ENCODE measurements around the gene TMEM255B.

Gene TMEM255B

DNA sequence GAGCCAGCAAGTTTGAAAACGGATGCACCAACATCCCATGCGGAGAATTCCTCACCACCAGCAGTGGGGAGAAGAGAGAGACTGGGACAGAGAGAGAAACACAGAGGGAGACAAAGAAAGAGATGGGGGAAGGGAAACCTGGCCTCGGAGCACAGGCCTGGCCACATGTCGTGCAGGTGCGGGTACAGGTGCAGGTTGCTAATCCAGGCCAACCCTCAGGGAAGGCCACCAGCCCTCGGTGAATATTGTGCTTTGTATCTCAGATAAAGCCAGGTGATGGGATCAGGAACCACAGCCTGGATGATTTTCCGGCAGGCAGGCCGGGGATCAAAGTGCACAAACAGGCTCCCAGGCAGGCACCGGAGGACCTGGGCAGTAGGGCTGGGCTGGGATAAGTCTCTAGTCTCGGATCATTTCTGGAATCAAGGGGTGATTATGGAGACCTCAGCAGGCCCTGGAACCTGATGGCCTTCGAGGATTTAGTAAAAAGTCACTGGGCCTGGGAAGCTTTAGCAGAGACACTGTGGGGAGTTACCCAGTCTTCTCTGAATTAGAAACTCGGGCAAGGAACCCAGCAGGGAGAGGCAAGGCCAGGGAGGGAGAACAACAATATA lies 101.1 kb downstream of the TMEM255B start:
- TF ChIP-seq, protein P1, sequence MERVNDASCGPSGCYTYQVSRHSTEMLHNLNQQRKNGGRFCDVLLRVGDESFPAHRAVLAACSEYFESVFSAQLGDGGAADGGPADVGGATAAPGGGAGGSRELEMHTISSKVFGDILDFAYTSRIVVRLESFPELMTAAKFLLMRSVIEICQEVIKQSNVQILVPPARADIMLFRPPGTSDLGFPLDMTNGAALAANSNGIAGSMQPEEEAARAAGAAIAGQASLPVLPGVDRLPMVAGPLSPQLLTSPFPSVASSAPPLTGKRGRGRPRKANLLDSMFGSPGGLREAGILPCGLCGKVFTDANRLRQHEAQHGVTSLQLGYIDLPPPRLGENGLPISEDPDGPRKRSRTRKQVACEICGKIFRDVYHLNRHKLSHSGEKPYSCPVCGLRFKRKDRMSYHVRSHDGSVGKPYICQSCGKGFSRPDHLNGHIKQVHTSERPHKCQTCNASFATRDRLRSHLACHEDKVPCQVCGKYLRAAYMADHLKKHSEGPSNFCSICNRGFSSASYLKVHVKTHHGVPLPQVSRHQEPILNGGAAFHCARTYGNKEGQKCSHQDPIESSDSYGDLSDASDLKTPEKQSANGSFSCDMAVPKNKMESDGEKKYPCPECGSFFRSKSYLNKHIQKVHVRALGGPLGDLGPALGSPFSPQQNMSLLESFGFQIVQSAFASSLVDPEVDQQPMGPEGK (CRISPR knock-in tag; IDR thresholded peaks at IDR 0.05; ENCODE audit: borderline replicate concordance): no peak
- TF ChIP-seq ZC3H10 (CRISPR knock-in tag; IDR thresholded peaks at IDR 0.05) (no peak), RARB (CRISPR knock-in tag; IDR thresholded peaks at IDR 0.05) (no peak), ZNF8 (CRISPR knock-in tag; IDR thresholded peaks at IDR 0.05) (no peak), ZFP3 (CRISPR knock-in tag; IDR thresholded peaks at IDR 0.05) (no peak), PPARA (CRISPR knock-in tag; IDR thresholded peaks at IDR 0.05; ENCODE audit: borderline replicate concordance) (no peak), OSR1 (CRISPR knock-in tag; IDR thresholded peaks at IDR 0.05) (no peak)
- TF ChIP-seq, protein P2, sequence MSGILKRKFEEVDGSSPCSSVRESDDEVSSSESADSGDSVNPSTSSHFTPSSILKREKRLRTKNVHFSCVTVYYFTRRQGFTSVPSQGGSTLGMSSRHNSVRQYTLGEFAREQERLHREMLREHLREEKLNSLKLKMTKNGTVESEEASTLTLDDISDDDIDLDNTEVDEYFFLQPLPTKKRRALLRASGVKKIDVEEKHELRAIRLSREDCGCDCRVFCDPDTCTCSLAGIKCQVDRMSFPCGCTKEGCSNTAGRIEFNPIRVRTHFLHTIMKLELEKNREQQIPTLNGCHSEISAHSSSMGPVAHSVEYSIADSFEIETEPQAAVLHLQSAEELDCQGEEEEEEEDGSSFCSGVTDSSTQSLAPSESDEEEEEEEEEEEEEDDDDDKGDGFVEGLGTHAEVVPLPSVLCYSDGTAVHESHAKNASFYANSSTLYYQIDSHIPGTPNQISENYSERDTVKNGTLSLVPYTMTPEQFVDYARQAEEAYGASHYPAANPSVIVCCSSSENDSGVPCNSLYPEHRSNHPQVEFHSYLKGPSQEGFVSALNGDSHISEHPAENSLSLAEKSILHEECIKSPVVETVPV (CRISPR knock-in tag; IDR thresholded peaks at IDR 0.05): no peak
- ATAC-seq: no peak

DNA sequence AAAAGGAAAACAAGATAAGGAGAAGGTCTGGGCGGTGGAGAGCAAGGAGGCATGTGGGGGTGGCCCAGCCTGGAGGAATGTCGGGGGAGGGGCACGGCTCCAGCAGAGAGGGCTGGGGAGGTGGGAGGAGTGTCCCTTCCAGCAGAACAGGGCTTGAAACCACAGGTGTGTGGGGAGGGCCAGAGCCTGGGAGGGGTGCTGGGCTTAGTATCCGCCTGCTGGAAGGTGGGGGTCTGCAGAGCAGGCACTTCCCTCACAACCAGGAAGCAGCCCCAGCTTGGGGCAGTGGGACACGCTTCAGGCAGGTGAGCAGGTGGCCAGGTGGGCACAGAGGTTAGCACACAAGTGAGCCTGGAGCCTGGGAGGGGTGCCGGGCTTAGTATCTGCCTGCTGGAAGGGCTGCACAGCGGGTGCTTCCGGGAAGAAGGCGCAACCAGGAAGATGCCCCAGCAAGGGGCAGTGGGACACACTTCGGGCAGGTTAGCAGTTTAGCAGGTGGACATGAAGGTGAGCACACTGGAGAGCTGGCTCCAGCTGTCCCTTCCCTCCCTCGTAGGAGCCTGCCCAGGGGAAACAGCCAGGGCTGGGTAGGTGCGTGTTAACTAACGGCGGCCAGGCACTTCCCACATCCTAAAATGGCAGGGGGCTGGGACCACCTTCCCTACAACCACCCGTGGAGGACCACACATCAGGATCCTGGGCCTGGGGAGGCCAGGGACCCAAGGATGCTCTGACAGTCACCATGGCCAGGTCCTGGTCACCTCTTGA lies 101.8 kb downstream of the TMEM255B start:
- ATAC-seq: no peak
- TF ChIP-seq CREB5 (CRISPR knock-in tag; IDR thresholded peaks at IDR 0.05; ENCODE audit: low read depth) (no peak), TCF4 (CRISPR knock-in tag; IDR thresholded peaks at IDR 0.05; ENCODE audit: borderline replicate concordance) (no peak), ISL1 (CRISPR knock-in tag; IDR thresholded peaks at IDR 0.05) (no peak)

- no peak for TF ChIP-seq ZFP30 (CRISPR knock-in tag; IDR thresholded peaks at IDR 0.05)
- TF ChIP-seq, protein P2 (CRISPR knock-in tag; IDR thresholded peaks at IDR 0.05): no peak
- TF ChIP-seq ZNF70 (CRISPR knock-in tag; IDR thresholded peaks at IDR 0.05): no peak
- no peak; the same call in 2 of the 3 replicates for ATAC-seq
Measured at GRCh38 chr13:113861433-113862030, 102.5 kb downstream of the TMEM255B start.

- TF ChIP-seq OSR1 (CRISPR knock-in tag; IDR thresholded peaks at IDR 0.05): no peak
- TF ChIP-seq CSDC2 (CRISPR knock-in tag; IDR thresholded peaks at IDR 0.05): no peak
- TF ChIP-seq ZNF70 (CRISPR knock-in tag; IDR thresholded peaks at IDR 0.05): no peak
- no peak for TF ChIP-seq ISL1 (CRISPR knock-in tag; IDR thresholded peaks at IDR 0.05)
- no peak for TF ChIP-seq RARB (CRISPR knock-in tag; IDR thresholded peaks at IDR 0.05)
- no peak for TF ChIP-seq ESRRG (CRISPR knock-in tag; IDR thresholded peaks at IDR 0.05)
- TF ChIP-seq TOX (CRISPR knock-in tag; IDR thresholded peaks at IDR 0.05; ENCODE audit: borderline replicate concordance): no peak
- no peak for TF ChIP-seq TSHZ2 (CRISPR knock-in tag; IDR thresholded peaks at IDR 0.05)
- TF ChIP-seq ZNF8 (CRISPR knock-in tag; IDR thresholded peaks at IDR 0.05): no peak
- no peak for TF ChIP-seq ZFP3 (CRISPR knock-in tag; IDR thresholded peaks at IDR 0.05)
- TF ChIP-seq CREB5 (CRISPR knock-in tag; IDR thresholded peaks at IDR 0.05; ENCODE audit: low read depth): no peak
- no peak for TF ChIP-seq BACH2 (CRISPR knock-in tag; IDR thresholded peaks at IDR 0.05; ENCODE audit: borderline replicate concordance)
- TF ChIP-seq, protein P1 (CRISPR knock-in tag; IDR thresholded peaks at IDR 0.05; ENCODE audit: borderline replicate concordance): no peak
- TF ChIP-seq SNAI2 (CRISPR knock-in tag; IDR thresholded peaks at IDR 0.05): no peak
- ATAC-seq: no peak; the same call in 2 of the 3 replicates
Measured at GRCh38 chr13:113862191-113862930, 103.3 kb downstream of the TMEM255B start.
